CD4-positive, alpha-beta T cell treated with Interleukin-1 beta for 1 hour (primary cell): ENCODE results near the gene NINJ1.
A peak's percentile ranks its signal among the peaks of the same experiment; 100 is the strongest.
"Not testable (repeated sequence)": the region's sequence is repeated elsewhere in the genome, so short reads cannot be mapped to it uniquely, and the experiment has no call there.

Source experiments
- DNase-seq, 2 donors: peaks; one replicate each; pipeline ENCODE4 v3.0.0-alpha.2; 2020 to 2022

NINJ1 gene

DNA sequence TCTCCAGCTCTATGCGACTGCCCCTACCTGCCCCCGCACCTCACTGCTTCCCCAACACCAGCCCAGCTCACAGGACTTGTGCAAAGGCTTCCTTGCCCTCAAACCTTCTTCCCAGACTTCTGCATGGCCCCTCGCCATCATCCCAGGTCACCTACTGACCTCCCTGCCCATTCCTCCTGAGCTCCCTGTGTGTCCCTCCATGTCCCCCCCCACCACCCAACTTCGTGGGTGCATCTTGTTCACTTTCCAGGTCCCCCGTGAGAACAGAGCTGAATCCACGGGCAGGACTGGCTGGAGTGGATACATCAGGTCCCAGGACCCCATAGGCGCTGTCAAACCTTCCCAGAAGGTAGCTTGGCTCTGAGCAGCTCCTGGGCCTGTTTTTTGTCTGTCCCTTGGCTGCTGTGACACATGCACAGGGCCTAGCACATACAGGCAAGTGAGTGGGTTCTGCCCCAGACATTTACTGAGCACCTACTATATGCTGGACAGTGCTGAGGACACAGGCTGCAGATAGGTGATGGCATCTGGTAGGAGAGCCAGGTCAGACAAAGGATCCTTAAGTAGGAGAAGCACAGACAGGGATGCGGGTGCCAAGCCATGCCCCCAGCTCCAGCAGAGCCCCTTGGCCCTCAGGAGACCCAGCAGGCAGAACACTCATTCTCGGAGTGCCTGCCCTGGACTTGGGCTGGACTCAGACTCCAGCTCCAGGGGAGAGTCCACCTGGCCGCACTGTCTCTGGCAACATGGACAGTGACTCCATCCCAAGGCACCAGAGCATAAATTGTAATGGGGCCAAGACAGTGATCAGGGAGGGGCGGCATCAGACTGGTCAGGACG lies 15.0 kb downstream of the NINJ1 start:
- DNase-seq = peak in 1 of 2 donors; percentile 5

DNA sequence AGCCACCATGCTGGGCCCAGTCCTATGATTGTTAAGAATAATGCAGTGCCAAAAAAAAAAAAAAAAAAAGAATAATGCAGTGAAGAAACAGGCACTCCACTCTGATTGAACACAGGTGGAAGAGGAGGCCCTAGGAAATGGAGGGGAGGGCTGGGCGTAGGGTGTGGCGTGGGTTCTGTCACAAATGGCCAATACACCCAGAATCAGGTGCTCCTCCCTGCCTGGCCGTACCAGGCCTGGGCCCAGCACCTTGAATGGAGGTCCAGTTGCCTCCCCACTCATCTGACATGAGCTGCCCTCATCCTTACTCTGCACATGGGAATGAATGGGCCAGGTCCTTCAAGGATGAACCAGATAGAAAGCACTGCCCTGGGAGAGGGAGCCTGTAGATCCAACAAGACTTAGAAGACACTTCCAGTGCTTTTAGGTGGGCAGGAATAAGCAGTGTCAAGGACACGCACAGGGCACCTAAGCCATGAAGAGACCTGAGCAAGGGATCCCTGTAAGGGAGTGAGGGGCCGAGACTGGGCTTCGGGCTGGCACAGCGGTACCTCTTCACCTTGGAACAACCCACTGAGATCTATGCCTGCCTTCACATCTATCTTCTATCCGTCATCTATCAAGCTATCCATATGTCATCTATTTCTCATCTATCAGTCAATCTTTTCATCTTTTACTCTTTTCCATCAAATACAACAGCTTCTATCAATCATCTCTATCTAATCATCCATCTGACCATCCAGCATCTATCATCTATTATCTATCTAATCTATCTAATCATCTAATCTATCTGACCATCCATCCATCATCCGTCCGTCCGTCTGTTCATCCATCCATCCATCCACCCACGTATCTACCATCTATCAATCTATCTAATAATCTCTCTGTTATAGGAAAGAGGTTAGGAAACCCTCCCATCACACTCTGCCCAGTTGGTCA lies 15.9 kb downstream of the NINJ1 start:
- DNase-seq = peak in 1 of 2 donors; percentile 0

DNA sequence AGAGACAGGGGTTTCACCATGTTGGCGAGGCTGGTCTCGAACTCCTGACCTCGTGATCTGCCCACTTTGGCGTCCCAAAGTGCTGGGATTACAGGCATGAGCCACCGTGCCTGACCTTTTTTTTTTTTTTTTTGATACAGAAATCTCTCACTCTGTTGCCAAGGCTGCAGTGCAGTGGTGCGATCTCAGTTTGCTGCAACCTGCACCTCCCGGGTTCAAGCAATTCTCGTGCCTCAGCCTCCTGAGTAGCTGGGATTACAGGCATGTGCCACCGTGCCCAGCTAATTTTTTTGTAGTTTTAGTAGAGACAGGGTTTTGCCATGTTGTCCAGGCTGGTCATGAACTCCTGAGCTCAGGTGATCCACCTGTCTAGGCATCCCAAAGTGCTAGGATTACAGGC lies 16.5 kb downstream of the NINJ1 start:
- DNase-seq = peak in 1 of 2 donors; percentile 0

DNA sequence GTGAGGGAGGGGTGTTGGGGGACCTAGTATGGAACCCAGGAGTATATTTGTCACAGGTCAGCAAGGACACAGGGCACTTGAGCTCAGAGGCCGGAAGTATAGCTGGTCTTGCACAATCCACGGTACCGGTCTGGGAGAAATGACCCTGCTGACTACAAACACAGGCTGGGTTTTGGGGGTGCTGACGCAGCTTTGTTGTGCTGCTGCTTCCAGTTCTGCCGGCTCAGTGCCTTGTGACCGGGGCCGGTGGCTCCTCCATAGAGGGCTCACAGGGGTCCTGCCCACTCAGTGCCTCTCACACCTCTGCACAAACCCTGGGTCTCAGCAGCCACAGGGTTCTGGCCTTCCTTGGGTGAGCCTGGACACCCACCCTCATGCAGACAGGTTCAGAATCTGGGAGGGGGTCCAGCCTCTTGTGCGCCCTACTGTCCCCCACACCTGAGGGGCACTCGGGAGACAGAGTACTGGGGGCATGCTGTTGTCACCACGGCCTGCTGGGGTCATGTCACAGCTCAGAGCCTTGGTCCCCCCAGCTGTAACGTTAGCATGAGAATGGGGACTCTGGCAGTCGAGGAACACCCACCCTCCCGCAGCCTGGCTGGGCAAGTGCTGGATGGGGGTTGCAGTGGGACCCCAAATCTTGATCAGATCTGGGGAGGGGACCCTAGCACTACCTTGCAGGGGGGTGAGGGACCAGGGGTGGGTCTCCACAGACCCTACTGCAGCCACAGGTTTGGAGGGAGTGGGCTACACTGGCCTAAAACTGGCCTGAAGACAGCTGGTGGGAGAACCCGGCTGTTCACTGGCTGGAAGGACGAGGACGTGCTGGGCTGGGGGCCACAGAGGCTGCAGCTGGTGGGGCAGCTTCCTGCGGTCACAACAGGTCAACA lies 17.7 kb downstream of the NINJ1 start:
- DNase-seq = peak in 1 of 2 donors; percentile 82

DNA sequence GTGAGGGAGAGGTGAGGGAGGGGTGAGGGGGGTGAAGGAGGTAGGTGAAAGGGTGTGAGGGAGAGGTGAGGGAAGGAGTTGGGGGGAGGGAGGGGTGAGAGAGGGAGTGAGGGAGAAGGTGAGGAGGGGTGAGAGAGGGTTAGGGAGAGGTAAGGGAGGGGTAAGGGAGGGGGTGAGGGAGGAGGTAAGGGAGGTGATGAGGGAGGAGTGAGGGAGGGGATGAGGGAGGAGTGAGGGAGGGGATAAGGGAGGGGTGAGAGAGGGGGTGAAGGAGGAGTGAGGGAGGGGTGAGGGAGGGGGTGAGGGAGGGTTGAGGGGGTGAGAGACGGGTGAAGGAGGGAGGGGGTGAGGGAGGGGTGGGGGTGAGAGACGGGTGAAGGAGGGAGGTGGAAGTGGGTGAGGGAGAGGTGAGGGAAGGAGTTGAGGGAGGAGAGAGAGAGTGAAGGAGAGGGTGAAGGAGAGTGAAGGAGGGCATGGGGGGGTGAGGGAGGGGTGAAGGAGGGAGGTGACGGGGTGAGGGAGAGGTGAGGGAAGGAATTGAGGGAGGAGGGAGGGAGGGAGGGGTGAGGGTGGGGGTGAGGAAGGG lies 18.5 kb downstream of the NINJ1 start:
- DNase-seq = no peak

DNA sequence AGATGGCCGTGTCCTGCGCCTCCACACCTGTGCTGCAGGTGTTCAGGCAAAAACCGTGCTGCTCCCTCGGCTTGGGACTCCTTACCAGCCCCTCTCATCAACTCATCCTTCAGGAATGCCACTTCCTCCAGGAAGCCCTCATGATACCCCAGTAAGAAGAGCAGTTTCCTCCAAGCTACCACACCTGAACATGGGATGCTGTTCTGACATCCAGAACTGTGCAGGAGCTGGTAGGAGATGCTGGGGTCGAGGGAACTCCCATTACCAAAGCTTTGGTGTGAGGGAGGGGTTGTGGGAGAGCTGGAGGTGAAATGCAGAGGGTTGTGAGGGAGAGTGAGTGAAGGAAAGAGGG lies 19.1 kb downstream of the NINJ1 start:
- DNase-seq = no peak

DNA sequence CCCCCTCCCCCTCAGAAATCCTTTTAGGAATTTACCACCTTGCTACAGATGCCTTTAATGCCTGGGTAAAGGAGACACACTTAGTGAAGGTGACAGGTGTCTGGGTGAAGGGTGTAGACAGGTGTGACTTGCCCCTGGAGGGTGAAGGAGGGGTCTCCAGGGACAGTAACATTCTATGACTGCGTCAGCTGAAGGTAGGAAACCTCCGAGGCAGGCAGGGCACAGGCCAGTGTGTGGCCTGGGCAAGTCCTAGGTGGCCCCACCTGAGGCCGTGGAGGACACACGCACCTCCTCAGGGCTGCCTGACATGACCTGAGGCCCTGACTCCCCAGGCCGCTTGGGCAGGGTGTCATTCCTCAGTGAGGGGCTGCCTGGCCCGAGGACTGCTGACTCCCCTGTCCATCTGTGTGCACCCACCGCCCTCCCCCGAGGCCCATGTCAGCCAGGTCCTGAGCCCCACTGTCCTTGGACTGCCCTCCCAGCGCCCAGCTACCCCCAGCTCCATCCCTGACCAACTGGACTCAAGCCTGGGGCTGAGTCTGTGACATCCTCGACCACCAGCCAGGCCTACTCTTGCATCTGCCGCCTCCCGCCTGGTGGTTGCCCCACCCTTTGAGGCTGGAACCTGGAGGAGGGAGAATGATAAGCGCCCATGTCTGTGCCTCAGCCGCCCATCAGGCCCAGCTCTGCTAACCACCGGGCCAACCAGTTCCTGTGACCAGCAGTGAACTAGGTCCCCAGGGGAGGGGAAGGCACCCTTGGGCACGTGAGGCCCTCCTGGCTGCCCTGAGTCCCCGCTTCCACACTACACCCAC lies 19.7 kb downstream of the NINJ1 start:
- peak in 1 of 2 donors; percentile 26 for DNase-seq

DNA sequence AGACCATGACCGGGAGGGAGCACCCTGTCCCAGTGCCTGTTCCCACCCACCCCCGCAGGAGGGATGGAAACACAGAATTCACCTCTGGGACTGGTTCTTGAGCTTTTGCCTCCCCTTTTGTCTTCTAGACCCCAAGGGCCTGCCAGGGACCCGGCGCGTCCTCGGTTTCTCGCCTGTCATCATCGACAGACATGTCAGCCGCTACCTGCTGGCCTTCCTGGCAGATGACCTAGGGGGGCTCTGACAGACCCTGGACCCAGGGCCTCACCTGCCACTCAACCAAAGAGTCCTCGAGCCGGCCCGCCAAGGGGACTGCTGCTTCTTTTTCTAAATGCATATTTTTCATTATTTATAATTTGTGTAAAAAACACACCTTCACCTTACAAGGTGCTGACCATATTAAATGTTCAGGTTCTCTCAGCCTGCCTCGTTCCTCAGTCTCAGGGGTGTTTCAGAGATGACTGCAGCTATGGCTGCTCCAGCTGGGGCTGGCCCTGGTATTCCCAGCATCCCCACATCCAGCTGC lies 21.1 kb downstream of the NINJ1 start:
- peak in 1 of 2 donors; percentile 1 for DNase-seq

DNA sequence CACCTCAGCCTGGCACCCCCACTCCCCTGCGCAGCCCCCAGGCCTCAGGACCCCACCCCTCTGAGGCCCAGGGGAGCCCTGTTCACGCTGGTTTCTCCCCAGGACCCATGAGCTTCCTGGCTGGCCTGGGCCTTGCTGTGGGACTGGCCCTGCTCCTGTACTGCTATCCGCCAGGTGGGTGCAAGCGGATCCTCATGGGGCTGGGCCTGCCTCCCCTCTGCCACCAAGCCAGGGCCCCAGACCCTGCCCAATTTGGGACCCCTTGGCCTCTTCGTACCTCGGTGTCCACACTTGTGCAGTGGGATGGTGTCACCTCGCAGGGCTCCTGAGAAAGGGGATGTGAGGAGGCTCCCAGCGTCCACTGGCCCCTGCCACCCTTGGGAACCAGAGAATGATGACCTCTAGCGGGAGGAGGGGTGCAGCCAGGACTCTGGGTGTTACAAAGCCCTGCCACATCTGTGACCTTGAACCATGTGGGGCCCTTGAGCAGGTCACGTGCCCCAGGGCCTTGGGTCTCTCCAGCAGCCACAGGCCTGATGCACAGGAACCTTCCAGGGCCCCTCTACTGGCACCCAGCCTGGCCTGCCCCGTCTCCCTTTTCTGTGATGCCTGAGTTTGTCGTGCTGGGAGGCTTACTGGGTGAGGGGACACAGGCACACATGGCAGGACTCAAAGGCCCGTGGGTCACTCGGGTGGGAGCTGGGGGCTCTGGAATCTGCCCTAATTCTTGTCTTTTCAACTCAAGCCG lies 21.8 kb downstream of the NINJ1 start:
- peak in 1 of 2 donors; percentile 32 for DNase-seq

DNA sequence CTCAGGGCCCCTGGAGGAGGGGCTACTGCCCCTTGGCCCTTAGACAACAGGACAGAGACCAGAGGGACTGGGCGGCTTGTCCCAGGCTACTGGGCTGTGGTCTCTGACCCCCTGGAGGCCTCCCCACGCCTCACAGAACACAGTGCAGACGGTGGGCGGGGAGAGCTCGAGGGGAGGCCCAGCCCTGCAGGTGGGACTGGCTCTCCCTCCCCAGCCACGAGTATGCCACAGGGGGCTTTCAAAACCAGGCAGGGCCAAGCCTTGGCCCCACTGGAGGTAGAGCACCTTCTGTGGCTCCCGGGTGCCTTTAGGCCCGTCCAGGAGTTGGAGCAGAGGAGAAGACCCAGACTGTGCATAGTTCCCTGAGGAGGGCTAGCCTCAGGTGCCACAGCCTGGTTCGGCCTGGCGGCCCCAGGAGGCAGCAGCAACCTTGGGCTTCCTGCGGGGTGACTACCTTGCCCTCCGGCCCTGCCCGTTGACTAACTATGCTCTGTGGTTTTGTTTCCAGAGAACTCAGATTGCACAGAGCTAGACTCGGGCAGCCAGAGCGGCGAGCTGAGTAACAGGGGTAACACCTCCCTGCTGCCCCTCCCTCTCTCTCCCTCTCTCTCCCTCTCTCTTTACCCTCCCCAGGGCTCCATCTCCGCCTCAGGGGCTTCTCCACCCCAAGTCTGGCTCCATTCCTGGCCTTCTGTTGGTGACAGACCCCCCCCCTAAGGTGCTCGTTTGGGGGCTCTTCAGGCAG lies 22.5 kb downstream of the NINJ1 start:
- DNase-seq = peak in 1 of 2 donors; percentile 69

DNA sequence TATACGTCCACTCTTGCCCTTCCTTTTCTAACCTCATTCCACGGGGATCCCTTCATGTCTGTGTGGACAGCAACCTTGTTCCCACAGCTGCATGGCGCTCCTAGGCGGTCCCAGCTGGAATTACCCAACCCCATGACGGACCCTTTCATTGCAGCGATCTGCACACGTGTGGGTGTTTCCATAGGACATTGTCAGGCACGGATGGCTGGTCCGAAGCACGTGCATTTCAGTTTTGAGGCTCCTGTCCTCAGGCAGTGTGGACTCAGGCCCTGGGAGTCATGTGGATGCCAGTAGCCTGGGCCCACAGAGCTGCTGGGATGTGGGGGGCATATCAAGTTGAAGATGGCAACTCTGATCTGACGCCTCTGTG lies 23.1 kb downstream of the NINJ1 start:
- DNase-seq = peak in 1 of 2 donors; percentile 0

DNA sequence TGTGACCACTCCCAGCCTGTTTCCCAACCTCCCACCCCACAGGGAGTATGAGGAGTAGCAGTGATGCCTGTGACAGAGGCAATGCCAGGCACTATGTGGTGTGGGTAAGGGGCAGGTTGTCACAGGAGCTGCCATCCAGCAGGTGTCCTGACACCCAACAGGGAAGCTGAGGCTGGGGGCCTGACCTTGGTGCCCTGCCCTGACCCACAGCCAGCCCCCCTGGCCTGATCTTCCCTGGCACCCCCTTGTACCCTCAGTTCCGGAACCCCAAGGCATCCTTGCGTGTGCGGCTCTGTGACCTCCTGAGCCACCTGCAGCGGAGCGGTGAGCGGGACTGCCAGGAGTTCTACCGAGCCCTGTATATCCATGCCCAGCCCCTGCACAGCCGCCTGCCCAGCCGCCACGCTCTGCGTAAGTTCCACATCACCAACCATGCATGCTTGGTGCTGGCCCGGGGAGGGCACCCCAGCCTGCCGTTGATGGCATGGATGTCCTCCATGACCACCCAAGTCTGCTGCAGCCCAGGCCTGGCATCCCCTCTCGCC lies 23.7 kb downstream of the NINJ1 start:
- peak in 1 of 2 donors; percentile 0 for DNase-seq

DNA sequence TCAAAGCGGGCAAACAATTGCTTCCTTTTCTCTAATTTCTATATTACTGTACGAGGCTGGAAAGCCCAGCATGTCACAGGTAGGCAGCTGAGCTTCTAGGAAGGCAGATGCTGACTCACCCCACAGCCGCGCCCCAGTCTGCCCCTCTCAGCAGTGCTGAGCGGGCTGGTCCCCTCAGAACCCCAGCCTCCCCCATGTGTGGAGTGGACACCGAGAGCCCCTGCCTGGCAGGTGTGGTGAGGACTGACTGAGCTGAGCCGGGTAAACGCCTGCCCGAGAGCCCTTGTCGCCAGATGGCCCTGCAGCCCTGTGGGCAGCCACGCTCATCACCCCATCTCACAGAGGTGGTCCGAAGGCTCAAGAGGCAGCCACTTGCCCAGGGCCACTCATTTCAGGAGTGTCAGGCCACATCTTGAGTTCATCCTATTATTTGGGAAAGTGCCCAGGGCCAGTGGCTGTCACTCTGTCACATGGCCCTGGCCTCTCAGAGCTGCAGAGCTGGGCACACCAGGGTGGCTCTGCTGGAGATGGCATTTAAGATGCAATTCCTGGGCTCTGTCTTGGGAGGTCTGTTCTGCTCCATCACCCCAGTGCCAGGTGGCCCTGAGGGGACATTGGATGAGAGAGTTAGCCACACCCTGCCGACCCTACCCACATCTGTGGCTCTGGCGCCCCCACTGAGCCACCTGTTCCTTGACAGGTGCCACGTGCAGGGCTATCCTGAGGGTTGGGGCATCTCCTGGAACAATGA lies 25.6 kb downstream of the NINJ1 start:
- DNase-seq = peak in 1 of 2 donors; percentile 3

DNA sequence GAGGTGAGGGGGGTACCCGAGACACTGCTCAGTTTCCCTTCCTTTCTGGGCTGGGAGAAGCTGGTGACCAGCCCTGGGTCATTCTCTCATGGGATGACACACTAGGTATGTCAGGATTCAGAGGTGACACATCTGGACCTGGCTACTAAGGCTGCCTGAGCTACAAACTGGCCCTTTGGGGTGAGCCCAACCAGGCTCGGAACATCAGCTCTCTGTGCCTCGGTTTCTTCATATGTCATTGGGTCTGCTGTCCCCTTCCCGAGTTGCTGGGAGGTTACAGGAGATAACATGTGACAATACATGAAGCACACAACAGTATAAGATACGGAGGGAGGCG lies 26.3 kb downstream of the NINJ1 start:
- no peak for DNase-seq

DNA sequence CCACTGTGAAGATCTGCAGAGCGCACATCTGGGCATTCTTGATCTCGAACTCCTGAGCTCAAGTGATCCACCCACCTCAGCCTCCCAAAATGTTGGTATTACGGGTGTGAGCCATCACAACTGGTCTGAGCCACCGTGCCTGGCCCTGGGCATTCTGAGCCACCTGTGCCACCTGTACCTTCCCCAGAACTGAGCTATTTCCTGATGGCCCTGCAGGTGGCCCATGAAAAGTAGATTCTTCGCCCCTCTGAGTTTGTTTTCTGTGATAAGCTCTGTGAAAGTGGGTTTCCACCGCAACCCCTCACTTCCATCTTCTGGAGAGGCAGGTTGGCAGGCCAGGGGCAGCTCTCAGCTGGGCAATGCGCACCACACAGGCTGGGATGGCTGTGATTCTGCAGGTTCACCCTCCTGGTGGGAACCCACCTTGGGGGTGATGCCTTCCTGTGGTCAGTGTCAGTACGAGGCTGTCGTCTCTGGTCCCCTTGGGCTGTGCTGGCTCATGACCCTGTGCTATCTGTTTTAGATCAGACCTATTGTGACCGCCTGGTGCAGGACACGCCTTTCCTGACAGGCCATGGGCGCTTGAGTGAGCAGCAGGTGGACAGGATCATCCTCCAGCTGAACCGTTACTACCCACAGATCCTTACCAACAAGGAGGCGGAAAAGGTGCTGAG lies 26.8 kb downstream of the NINJ1 start:
- DNase-seq = peak in 1 of 2 donors; percentile 0

DNA sequence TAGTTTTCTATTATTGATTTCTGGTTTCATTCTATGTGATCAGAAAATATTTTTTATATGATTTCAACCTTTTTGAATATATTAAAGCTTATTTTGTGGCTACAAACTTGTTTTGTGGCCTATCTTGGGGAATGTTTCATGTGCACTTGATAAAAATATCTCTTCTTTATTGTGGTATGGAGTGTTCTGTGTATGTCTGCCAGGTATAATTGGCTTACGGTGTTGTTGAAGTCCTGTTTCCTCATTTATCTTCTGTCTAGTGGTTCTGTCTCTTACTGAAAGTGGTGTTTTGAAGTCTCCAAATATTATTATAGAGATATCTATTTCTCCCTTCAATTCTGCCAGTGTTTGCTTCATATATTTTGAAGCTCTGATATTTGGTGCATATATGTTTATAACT lies 28.4 kb downstream of the NINJ1 start:
- no peak for DNase-seq

DNA sequence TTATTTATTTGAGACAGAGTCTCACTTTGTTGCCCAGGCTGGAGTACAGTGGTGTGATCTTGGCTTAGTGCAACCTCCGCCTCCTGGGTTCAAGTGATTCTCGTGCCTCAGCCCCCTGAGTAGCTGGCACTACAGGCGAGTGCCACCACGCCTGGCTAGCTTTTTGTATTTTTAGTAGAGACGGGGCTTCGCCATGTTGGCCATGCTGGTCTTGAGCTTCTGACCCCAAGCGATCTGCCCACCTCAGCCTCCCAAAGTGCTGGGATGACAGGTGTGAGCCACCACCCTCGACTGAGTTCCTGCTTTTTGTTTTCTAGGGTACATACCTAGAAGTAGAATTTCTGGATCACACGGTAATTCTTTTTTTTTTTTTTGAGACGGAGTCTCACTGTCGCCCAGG lies 33.0 kb downstream of the NINJ1 start:
- DNase-seq = not testable (repeated sequence)

DNA sequence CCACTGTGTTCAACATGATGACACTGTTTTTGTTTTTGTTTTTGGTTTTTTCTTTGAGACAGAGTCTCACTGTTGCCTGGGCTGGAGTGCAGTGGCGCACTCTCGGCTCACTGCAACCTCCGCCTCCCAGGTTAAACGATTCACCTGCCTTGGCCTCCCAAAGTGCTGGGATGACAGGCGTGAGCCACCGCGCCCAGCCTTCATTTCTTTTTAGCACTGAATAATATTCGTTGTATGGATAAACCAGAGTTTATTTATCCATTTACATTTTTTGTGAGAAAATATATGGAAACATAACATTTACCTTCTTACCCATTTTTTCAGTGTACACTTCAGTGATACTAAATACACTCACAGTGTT lies 33.8 kb downstream of the NINJ1 start:
- DNase-seq = no peak
